ENCODE data around the gene TMEM95. TPM values are rescaled to one million over a fixed set of nuclear protein-coding genes. Genes with fewer than 3 reads are reported as not detected.

Gene TMEM95
- total and polyA plus RNA-seq, 2 experiments from 2014 or later: not detected

- Histone ChIP-seq H3K4me1 (ENCODE audit: insufficient read depth) (peaks cover 10% of the 10 kb centered on the region), H4K20me1 (replicated peaks; ENCODE audit: insufficient read depth) (no peaks in the 10 kb centered on the region), H3K79me2 (replicated peaks; ENCODE audit: insufficient read depth) (peaks cover 14% of the 10 kb centered on the region), H3F3A (replicated peaks; ENCODE audit: low read depth) (peaks cover 24% of the 10 kb centered on the region), H3K9me2 (ENCODE audit: insufficient read depth) (no peaks in the 10 kb centered on the region), H3K4me3 (no peak overlapping the region), H3K27ac (ENCODE audit: low read depth) (no peak overlapping the region), H2AFZ (no peak overlapping the region), H3K36me3 (ENCODE audit: insufficient read depth) (peaks cover 17% of the 10 kb centered on the region; the same call in 1 of the 2 replicates), H3K4me2 (no peak overlapping the region), H3K27me3 (ENCODE audit: insufficient read depth) (no peaks in the 10 kb centered on the region)
- DNase-seq (ENCODE audit: low spot score): no peak
- H3K27ac Mint-ChIP-seq: no peak overlapping the region
- H3K4me3 Mint-ChIP-seq: no peak overlapping the region
- ATAC-seq: no peak
- peaks cover 49% of the 10 kb centered on the region for H3K36me3 Mint-ChIP-seq (ENCODE audit: low read depth)
- H3K27me3 Mint-ChIP-seq (ENCODE audit: insufficient read depth, low read depth, poor library complexity): peaks cover 6% of the 10 kb centered on the region
- no peaks in the 10 kb centered on the region for H3K9me3 Mint-ChIP-seq
- TF ChIP-seq ZNF331 (CRISPR knock-in tag; IDR thresholded peaks at IDR 0.05; ENCODE audit: low read depth): no peak
- TF ChIP-seq NANOG (IDR thresholded peaks at IDR 0.05; ENCODE audit: borderline replicate concordance): no peak
- no peak for TF ChIP-seq STAT1 (IDR thresholded peaks at IDR 0.05; ENCODE audit: unreplicated experiment)
- TF ChIP-seq, protein P1, sequence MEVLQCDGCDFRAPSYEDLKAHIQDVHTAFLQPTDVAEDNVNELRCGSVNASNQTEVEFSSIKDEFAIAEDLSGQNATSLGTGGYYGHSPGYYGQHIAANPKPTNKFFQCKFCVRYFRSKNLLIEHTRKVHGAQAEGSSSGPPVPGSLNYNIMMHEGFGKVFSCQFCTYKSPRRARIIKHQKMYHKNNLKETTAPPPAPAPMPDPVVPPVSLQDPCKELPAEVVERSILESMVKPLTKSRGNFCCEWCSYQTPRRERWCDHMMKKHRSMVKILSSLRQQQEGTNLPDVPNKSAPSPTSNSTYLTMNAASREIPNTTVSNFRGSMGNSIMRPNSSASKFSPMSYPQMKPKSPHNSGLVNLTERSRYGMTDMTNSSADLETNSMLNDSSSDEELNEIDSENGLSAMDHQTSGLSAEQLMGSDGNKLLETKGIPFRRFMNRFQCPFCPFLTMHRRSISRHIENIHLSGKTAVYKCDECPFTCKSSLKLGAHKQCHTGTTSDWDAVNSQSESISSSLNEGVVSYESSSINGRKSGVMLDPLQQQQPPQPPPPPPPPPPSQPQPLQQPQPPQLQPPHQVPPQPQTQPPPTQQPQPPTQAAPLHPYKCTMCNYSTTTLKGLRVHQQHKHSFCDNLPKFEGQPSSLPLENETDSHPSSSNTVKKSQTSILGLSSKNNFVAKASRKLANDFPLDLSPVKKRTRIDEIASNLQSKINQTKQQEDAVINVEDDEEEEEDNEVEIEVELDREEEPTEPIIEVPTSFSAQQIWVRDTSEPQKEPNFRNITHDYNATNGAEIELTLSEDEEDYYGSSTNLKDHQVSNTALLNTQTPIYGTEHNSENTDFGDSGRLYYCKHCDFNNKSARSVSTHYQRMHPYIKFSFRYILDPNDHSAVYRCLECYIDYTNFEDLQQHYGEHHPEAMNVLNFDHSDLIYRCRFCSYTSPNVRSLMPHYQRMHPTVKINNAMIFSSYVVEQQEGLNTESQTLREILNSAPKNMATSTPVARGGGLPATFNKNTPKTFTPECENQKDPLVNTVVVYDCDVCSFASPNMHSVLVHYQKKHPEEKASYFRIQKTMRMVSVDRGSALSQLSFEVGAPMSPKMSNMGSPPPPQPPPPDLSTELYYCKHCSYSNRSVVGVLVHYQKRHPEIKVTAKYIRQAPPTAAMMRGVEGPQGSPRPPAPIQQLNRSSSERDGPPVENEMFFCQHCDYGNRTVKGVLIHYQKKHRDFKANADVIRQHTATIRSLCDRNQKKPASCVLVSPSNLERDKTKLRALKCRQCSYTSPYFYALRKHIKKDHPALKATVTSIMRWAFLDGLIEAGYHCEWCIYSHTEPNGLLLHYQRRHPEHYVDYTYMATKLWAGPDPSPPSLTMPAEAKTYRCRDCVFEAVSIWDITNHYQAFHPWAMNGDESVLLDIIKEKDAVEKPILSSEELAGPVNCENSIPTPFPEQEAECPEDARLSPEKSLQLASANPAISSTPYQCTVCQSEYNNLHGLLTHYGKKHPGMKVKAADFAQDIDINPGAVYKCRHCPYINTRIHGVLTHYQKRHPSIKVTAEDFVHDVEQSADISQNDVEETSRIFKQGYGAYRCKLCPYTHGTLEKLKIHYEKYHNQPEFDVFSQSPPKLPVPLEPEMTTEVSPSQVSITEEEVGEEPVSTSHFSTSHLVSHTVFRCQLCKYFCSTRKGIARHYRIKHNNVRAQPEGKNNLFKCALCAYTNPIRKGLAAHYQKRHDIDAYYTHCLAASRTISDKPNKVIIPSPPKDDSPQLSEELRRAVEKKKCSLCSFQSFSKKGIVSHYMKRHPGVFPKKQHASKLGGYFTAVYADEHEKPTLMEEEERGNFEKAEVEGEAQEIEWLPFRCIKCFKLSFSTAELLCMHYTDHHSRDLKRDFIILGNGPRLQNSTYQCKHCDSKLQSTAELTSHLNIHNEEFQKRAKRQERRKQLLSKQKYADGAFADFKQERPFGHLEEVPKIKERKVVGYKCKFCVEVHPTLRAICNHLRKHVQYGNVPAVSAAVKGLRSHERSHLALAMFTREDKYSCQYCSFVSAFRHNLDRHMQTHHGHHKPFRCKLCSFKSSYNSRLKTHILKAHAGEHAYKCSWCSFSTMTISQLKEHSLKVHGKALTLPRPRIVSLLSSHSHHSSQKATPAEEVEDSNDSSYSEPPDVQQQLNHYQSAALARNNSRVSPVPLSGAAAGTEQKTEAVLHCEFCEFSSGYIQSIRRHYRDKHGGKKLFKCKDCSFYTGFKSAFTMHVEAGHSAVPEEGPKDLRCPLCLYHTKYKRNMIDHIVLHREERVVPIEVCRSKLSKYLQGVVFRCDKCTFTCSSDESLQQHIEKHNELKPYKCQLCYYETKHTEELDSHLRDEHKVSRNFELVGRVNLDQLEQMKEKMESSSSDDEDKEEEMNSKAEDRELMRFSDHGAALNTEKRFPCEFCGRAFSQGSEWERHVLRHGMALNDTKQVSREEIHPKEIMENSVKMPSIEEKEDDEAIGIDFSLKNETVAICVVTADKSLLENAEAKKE (CRISPR knock-in tag; IDR thresholded peaks at IDR 0.05): no peak
- no peak for TF ChIP-seq CREB1 (CRISPR knock-in tag; IDR thresholded peaks at IDR 0.05; ENCODE audit: low read depth)
- TF ChIP-seq REST (IDR thresholded peaks at IDR 0.05; ENCODE audit: unreplicated experiment): no peak
- TF ChIP-seq JUNB (IDR thresholded peaks at IDR 0.05; ENCODE audit: unreplicated experiment): no peak
- no peak for TF ChIP-seq EZH2phosphoT487 (IDR thresholded peaks at IDR 0.05; ENCODE audit: unreplicated experiment)
- no peak for TF ChIP-seq ZNF114 (CRISPR knock-in tag; IDR thresholded peaks at IDR 0.05)
- no peak for TF ChIP-seq EZH2 (IDR thresholded peaks at IDR 0.05; ENCODE audit: low read depth, unreplicated experiment)
- TF ChIP-seq CTCF (conservative IDR thresholded peaks at IDR 0.05; ENCODE audit: low read depth in 2 of 2): no peak
- TF ChIP-seq, protein P2, sequence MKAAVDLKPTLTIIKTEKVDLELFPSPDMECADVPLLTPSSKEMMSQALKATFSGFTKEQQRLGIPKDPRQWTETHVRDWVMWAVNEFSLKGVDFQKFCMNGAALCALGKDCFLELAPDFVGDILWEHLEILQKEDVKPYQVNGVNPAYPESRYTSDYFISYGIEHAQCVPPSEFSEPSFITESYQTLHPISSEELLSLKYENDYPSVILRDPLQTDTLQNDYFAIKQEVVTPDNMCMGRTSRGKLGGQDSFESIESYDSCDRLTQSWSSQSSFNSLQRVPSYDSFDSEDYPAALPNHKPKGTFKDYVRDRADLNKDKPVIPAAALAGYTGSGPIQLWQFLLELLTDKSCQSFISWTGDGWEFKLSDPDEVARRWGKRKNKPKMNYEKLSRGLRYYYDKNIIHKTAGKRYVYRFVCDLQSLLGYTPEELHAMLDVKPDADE (IDR thresholded peaks at IDR 0.05): no peak
- TF ChIP-seq POLR2AphosphoS5 (IDR thresholded peaks at IDR 0.05; ENCODE audit: low read depth): no peak
- H3K4me1 Mint-ChIP-seq: peaks cover 14% of the 10 kb centered on the region
Measured at GRCh38 chr17:7326186-7326585, 28.8 kb upstream of the TMEM95 start.

Measured in GM23338 (cell line).